GM21381 (cell line): ENCODE results near the gene VTI1A.

Experiments
- ATAC-seq: cut with Tn5 transposase; IDR thresholded peaks from one replicate; pipeline ENCODE4 v1.9.1; 2021; ENCODE audit warnings: mild to moderate bottlenecking, moderate library complexity; ENCODE audit not compliant: unreplicated experiment

The VTI1A gene

DNA sequence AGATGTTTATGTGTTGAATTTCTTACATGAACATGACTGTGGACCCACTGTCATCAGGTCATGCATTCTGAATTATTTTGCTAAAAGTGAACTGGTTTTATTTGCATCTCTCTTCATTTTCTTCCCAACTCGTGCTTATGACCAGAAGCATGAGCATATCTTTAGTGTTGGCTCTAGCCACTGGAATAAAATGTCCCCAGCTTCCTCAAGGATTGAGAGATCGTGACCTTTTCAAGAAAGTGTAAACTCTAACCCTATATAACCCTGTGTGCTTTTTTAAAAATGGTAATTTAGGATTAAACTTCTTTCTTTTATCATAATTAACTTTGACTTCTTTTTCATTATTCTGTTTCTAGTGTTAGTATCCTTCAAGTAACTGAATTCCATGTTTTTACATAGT lies 55.5 kb downstream of the VTI1A start:
- ATAC-seq: no peak

DNA sequence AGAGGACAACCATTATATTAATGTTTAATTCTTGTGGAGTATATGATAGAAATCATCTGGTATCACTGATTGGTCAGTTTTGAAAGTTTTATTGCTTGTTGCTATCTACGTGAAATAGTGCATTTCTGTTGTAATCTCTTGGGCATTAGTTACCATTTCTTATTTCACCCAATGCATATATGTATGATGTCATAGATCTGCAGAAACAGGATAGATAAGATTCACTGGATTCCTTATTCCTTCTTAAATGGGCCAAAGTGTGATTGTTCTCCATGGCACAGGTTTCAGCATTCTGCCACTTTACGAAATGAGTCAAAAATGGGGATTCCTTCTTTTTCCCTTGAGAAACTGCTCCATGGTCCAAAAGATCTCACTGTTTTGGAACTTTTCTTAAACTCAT lies 56.6 kb downstream of the VTI1A start:
- ATAC-seq: no peak

DNA sequence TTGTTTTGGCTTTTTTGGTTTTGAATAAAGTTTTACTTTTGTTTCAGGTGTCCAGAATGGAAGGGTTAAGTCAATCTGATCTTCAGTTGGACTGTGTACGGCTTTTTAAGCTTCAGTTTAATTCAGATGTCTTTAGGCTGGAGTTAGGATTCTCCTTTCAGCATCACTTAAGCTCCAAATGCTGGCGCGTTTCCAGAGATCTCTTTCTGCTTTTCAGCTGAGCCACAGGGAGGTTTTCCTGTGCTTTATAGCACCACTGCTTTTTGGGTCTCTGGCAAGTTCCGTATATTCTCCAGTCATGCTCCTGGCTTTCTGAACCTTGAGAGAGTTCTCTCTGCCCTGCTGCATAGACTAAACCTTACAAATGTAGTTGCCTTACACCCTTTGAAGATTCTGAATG lies 60.0 kb downstream of the VTI1A start:
- no peak for ATAC-seq

DNA sequence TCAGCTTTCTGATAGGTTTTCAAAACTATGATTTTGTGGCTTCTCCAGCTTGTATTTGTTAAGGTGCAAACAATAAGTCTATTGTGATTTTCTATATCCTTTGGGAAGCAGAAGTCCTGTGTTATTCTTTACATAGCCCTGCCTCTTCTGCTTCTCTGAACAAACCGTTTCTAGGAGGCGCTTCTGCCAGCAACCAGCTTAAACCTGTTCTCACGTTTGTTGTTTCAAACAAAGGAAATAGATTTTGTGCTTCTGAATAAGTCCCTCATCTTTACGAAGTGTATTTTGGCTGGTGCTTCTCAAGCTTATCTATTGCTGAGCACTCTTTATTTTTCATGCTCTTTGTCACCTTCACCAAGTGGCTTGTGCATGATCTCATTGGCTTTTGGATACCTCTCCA lies 61.0 kb downstream of the VTI1A start:
- no peak for ATAC-seq

DNA sequence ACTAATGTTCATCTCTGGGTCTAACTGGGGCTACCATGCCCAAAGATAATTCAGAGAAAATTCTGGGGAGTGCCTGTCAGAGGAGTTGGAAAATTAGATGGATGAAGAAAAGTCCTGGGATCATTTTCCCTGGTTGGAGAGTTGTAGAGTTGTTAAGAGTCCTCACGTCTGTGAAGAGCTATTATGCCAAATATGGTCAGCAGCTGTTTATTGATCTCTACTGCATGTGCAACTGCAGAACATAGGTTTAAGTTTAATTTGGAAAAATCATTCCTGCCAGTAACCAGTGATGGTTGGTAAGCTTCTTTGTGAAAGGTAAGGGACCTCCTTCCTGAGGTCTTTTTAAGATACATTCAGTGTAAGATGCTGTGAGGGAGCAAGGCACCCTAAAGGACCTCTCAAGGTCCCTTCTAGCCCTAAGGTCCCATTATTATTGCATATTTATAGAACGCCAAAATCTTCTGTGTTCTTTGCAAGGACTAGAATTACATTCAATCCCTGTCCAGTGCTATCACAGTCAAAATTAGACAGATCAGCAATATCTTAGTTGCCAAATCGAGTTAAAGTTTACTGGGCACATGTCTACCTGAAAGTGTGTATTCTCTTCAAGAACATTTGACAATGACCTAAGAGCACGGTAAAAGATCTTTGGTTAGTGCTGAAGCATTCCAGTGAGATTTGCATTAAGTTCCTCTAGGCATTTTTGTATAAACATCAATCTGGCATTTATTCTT lies 62.7 kb downstream of the VTI1A start:
- ATAC-seq: no peak

DNA sequence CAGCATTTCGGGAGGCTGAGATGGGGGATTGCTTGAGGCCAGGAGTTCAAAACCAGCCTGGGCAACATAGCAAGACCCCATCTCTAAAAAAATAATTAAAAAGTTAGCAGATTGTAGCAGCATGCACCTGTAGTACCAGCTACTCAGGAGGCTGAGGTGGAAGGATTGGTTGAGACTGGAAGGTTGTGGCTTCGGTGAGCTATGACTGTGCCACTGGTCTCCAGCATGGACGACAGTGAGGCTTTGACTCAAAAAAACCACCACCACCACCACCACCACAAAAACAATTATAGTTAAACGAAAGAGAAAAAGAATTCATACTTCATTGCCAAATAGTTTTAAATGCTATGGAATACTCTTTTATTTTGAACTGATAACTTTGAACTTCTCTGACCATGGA lies 63.4 kb downstream of the VTI1A start:
- no peak for ATAC-seq

DNA sequence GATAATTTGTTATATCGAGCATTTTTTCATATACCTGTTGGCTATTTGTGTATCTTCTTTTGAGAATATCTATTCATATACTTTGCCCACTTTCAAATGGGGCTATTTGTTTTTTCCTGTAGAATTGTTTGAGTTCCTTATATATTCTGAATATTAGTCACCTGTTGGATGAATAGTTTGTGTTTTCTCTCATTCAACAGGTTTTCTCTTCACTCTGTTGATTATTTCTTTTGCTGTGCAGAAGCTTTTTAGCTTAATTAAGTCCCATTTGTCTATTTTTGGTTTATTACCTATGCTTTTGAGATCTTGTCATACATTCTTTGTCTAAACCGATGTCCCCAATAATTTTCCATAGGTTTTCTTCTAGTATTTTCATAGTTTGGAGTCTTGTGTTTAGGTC lies 65.3 kb downstream of the VTI1A start:
- no peak for ATAC-seq

DNA sequence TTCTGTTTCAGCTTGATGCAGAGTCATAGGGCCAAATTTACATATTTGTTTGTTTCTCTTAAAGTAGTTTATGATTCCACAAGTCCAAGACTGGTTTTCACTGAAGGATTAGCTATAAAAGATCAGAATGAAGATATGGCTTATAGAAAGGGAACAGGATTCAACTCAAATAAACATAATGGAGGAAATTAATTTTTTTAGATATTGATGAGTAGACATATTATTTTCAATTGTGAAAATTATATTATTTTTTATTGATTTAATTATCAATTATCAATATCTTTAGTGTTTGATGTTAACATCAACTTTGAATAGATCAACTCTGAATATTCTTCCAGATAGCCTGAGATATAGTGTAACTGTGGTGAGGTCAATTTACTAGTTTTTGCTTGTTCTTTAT lies 68.1 kb downstream of the VTI1A start:
- ATAC-seq: no peak

DNA sequence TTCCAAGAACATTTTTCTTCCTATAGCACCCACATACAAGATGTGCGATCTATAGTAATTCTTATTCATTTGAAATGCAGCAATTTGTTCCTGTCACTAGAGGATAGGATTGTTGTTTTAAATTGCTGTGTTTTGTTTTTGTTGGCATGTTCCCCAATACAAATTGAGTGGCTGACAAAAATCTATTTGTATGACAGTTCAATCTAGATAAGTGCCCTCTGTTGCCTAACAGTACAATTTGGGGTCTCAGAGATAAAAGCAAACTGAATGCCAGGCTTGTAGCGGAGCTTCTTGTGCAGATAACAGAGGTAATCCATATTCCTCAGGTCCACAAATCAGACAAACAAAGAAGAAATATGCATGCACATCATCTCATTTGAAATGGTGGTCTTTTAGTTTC lies 68.8 kb downstream of the VTI1A start:
- ATAC-seq: no peak

DNA sequence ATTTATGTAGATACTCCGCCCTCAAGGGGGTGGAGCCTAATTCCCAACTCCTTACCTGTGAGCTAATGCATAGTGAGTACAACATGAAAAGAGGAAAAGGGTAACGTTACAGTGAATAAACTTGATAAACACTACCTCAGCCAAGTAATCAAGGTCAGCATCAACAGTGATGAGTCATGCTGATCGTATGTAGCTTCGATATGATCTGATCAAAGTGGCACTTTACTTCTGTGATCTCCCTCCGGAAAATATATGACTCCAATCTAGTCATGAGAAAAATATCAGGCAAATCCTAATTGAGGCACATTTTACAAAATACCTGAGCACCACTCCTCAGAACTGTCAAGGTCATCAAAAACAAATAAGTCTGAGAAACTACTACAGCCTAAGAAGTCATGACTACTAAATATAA lies 70.4 kb downstream of the VTI1A start:
- no peak for ATAC-seq

DNA sequence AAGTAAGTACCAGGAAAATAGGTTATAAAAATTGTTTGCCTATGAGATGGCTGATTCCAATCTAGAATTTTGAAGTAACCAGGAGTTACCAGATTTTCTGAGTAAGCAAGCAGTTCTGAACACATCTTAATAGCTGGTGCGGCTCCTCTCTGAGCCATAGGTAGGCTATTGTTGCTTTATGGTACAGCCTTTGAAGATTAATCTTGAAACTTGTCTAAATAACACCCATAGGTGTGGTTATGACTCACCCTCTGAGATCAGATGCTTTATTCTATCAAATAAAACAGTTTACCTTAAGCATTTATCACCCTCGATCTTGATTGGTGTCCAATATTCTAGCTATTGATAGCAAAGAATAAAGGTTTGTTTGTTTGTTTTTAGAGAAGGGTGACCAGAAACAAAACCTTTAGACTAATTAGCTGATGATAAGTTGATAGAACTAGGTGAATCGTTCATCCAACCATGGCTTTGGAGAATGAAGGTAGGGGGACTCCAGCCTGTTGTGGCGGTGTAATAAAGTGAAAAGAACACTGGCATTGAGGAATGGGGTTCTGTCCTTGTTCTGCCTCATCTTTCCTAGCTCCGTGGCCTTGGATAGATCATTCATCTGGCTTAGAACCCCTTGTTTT lies 72.2 kb downstream of the VTI1A start:
- peak; percentile 77 for ATAC-seq

DNA sequence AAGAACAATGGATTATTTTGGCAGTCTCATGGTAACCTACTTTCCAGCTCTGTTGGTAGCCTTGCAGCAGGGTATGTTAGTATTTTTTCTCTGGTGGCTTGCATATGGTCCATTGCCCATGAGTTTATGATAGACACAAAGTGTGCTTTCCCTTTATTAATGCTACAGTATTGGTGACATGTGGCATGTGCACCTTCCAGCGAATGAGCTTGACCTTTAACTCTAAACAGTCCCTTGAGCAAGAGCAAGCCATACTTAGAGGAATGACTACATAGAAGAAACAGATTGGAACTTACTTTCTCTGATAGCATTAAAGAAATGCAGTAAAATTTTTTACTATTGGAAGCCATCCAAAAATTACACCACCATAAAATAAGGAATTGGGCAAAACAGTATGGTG lies 73.9 kb downstream of the VTI1A start:
- no peak for ATAC-seq

DNA sequence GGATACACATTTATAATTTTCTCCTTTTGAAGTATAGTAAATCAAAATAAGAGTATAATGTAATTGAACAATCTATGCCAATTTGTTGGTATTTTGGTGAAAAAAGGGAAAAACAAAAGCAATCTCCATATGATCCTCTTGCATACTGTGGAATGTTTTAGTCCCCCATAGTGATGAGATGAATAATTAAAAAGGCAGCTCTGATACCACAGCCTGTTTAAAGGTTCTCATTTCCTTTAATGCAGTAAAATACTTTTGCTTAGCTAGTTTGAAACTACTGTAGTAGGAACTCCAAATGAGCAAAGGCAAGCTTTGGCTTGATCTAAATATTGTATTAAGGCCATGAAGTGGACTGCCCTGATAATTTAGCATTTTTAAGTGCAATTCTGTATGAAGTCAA lies 77.6 kb downstream of the VTI1A start:
- ATAC-seq: no peak

DNA sequence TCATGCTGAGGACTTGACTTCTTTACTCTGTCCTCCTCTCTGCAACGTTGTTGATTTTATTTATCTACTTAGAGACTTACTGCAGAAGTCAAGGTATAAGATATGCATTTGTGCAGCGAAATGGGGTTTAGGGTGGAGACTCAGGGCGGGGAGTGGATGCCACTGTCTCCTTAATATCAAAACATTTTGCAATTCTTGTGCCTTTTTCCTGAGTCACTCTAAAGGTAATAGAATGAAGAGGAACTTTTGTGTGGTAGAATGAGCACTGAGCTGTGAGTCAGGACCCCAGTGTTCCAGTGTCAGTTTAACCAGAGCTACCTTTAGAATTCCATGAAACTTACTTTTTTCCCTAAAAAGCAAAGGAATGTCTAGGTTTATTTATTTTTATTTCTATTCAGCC lies 78.2 kb downstream of the VTI1A start:
- no peak for ATAC-seq

DNA sequence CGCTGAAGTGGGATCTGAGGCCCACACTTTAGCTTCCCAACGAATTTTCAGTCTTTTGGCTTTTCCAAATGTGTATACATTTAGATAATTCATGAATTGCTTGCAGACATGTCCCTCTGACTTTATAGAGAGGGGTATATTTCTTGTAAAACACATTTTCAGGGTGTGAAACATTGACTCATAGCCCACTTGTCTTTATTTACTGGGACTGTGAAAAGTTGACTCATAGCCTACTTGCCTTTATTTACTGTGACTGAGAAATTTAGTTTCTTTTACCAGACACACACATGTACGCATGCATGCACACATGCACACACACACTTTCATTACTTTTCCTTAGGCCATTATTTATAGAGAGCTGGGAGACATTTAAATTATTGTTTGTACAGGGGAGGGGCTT lies 79.1 kb downstream of the VTI1A start:
- peak; percentile 90 for ATAC-seq

DNA sequence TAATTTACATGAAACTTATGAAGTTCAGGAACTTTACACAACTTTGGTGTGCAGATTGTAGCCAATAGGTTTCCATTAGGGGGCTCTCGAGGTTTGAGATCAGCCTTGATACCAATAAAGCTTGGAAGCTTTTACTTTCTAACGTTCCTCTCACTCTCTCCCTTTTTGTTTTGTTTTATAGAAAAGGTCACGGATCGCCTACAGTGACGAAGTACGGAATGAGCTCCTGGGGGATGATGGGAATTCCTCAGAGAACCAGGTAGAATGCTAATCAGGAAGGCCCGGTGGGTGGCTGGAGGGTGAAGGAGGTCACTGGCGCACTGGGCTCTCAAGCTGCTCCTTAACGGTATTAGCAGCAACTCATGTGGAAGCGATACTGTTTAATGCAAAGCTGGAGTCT lies 79.9 kb downstream of the VTI1A start:
- ATAC-seq: no peak

DNA sequence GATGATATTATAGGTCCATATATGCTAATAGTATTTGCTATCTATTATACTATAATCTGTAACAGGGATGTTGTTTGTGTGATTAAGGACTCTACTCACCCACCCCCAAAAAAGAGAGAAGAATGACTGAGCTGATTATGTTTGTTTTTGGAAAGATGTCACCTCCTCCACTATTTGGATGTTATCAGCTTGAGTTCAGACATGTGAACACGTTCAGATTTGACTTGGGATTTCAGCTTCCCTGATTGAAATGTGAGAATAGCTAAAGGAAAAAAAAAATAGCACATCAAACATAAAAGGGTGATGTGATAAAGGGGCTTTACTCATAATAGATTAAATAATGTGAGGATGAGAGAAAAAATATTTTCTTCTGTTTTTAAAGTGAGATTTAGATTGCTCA lies 81.2 kb downstream of the VTI1A start:
- no peak for ATAC-seq

DNA sequence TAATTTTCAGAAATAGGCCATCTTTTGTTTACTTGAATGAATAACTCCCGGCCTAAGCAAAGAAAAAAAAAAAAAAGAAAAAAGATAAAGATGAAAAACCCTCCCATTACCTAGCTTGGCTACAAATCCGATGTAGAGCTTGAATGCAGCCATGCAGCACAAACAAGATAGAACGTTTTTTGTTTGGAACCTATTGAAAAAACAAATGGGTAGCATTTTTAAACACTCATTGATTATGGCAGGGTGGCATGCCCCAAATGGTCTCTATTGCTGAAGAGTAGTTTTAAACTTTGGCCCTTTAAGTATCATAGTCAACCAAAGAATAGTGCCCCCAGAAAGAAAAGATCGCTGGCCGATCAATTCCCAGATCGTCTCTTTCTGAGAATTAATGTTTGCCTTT lies 84.4 kb downstream of the VTI1A start:
- no peak for ATAC-seq

DNA sequence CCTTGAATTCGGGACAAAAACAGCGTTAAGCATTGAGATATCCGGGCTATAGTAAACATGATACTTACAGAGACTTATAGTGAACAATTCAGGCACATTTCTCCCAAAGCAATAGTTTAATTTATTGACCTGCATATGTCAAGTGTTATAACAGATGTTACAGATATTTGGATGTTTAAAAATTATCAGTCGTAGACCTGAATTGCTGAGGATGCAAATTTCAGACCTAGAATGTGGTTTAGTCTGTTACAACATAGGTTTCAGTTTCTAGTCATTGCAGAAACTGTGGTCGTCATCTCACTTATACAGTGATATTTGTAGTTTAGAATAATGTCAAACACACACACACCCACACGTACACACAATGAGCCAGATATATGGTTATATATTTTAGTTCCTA lies 85.2 kb downstream of the VTI1A start:
- ATAC-seq: peak; percentile 98

DNA sequence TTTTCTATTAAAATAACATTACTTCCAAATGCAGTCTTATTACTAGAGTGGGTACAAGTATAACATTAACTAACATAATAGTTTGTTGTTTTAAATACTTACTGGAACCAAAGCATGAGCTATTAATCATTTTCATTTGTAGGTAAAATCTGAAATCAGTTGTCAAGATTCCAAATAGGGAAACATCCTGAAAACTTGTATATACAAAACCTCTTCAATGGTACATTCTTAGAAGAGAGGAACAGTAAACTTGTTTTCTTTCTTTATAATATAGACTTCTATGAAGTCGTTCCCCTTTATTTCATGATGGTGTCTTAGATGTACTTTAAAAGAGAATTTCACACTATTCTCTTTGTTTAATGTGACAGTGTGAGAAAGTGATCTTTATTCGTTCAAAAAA lies 85.9 kb downstream of the VTI1A start:
- ATAC-seq: no peak

DNA sequence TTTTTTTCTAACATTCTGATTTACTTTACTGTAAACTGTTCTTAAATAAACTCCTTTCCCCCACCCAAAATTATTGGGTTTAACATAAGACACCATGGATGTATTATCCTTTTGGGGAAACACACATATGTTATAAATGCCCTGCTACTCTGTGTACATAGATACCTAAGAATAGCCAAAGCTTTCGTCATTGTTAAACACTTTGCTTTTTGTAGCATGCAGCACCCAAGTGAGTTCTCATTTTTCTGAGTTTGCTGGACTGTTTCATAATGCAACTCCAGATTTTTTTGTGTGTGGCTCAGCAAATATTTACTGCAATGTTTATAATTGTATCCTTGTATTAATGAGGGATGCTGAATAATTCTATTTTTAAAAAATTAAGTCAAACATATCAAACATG lies 86.9 kb downstream of the VTI1A start:
- no peak for ATAC-seq

DNA sequence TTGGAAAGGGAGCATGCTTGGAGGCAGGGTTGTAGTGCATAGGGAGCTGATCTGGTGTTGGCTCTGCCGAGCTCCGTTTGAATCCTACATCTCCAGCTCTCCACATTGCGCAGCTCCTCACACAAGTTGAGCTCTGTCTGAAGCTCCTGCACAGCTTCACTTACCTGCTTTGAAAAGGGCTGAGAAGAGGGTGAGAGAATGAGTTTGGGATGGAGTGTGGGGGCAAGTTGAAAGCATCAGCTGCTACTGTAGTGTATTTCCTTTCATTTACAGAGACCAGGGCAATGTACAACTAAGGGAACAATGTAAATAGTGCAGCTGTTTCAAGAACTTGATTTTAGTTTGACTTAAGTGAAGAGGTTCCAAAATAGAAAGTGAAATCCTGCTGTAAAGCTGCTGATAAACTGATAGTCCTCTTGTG lies 88.5 kb downstream of the VTI1A start:
- ATAC-seq: peak; percentile 46

DNA sequence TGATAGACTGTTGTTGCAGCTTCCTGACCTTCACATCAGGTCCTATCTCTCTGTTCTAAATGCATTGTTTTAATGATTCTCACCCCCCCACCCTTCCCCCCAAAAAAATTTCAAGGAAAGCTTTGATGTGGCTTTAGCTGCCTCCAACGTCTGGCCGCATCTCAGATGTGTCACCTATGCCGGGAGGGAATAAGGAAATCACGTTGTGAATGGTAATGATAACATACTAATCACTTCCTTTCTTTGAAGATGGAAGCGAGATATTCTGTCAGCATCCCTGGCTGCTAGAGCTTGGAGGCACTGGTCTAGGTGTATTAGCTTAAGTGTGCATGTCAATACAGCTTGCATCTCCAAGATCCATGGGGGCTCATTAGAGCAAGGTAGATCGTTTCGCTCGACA lies 89.6 kb downstream of the VTI1A start:
- ATAC-seq: no peak
